ENCODE data around the gene CTLA4.

CTLA4 gene

GRCh38 chr2:203840655-203841205, 26.8 kb upstream of the CTLA4 start:
- H3K4me3 Mint-ChIP-seq: no peak overlapping the region

GRCh38 chr2:203841654-203842053, 25.9 kb upstream of the CTLA4 start:
- no peaks in the 10 kb centered on the region for H3K36me3 Mint-ChIP-seq (ENCODE audit: insufficient read depth)
- peaks cover 0 to 12% of the 10 kb centered on the region in 2 donors for H3K27me3 Mint-ChIP-seq
- ATAC-seq (replicated peaks): no peak
- no peak overlapping the region for H3K27ac Mint-ChIP-seq
- peaks cover 0 to 9% of the 10 kb centered on the region in 2 donors for H3K4me1 Mint-ChIP-seq (ENCODE audit: low read depth in 2 of 2)
- H3K4me3 Mint-ChIP-seq: no peak overlapping the region
- no peak for DNase-seq
- H3K9me3 Mint-ChIP-seq: no peaks in the 10 kb centered on the region

More at GRCh38 chr2:203840655-203841205, 26.8 kb upstream of the CTLA4 start:
- H3K4me1 Mint-ChIP-seq (ENCODE audit: low read depth in 2 of 2): peaks cover 0 to 9% of the 10 kb centered on the region in 2 donors
- no peak for ATAC-seq (replicated peaks)
- no peaks in the 10 kb centered on the region for H3K9me3 Mint-ChIP-seq
- H3K27me3 Mint-ChIP-seq: peaks cover 0 to 12% of the 10 kb centered on the region in 2 donors
- no peak for DNase-seq
- H3K27ac Mint-ChIP-seq: peak overlapping the region in 1 of 2 donors; percentile 7
- no peaks in the 10 kb centered on the region for H3K36me3 Mint-ChIP-seq (ENCODE audit: insufficient read depth)

- no peaks in the 10 kb centered on the region for H3K36me3 Mint-ChIP-seq (ENCODE audit: insufficient read depth)
- H3K27me3 Mint-ChIP-seq: peaks cover 0 to 12% of the 10 kb centered on the region in 2 donors
- H3K4me3 Mint-ChIP-seq: no peak overlapping the region
- peaks cover 0 to 9% of the 10 kb centered on the region in 2 donors for H3K4me1 Mint-ChIP-seq (ENCODE audit: low read depth in 2 of 2)
- no peak overlapping the region for H3K27ac Mint-ChIP-seq
- no peak for ATAC-seq (replicated peaks)
- H3K9me3 Mint-ChIP-seq: no peaks in the 10 kb centered on the region
- DNase-seq: no peak
Observed at GRCh38 chr2:203842373-203842772, 25.2 kb upstream of the CTLA4 start.

GRCh38 chr2:203846490-203847105, 21.0 kb upstream of the CTLA4 start:
- Mint-ChIP-seq H3K36me3 (ENCODE audit: insufficient read depth) (no peaks in the 10 kb centered on the region), H3K27ac (no peak overlapping the region)

GRCh38 chr2:203849010-203849409, 18.6 kb upstream of the CTLA4 start:
- no peak for ATAC-seq (replicated peaks)
- Mint-ChIP-seq H3K27ac (no peak overlapping the region), H3K4me3 (no peak overlapping the region), H3K9me3 (peaks cover 0 to 2% of the 10 kb centered on the region in 2 donors), H3K27me3 (no peaks in the 10 kb centered on the region), H3K4me1 (ENCODE audit: low read depth in 2 of 2) (peaks cover 7 to 16% of the 10 kb centered on the region in 2 donors), H3K36me3 (ENCODE audit: insufficient read depth) (peaks cover 1% of the 10 kb centered on the region)
- no peak for DNase-seq

More at GRCh38 chr2:203846490-203847105, 21.0 kb upstream of the CTLA4 start:
- ATAC-seq (replicated peaks) (no peak), DNase-seq (no peak)
- peaks cover 0 to 2% of the 10 kb centered on the region in 2 donors for H3K4me1 Mint-ChIP-seq (ENCODE audit: low read depth in 2 of 2)
- H3K9me3 Mint-ChIP-seq: peaks cover 0 to 2% of the 10 kb centered on the region in 2 donors
- H3K27me3 Mint-ChIP-seq: no peaks in the 10 kb centered on the region
- no peak overlapping the region for H3K4me3 Mint-ChIP-seq

- Mint-ChIP-seq H3K9me3 (peaks cover 0 to 2% of the 10 kb centered on the region in 2 donors), H3K4me3 (peak overlapping the region in 1 of 2 donors; percentile 62), H3K27ac (peak overlapping the region; percentile 3 to 80), H3K4me1 (ENCODE audit: low read depth in 2 of 2) (peaks cover 10 to 18% of the 10 kb centered on the region in 2 donors), H3K36me3 (ENCODE audit: insufficient read depth) (peaks cover 2% of the 10 kb centered on the region), H3K27me3 (no peaks in the 10 kb centered on the region)
- DNase-seq (no peak), ATAC-seq (replicated peaks) (no peak)
Observed at GRCh38 chr2:203852760-203853159, 14.8 kb upstream of the CTLA4 start.

GRCh38 chr2:203853271-203853670, 14.3 kb upstream of the CTLA4 start:
- Mint-ChIP-seq H3K4me1 (ENCODE audit: low read depth in 2 of 2) (peaks cover 10 to 23% of the 10 kb centered on the region in 2 donors), H3K36me3 (ENCODE audit: insufficient read depth) (peaks cover 2% of the 10 kb centered on the region), H3K4me3 (peak overlapping the region; percentile 31 to 62), H3K27me3 (no peaks in the 10 kb centered on the region), H3K27ac (peak overlapping the region; percentile 3 to 80), H3K9me3 (peaks cover 0 to 2% of the 10 kb centered on the region in 2 donors)
- no peak for DNase-seq
- ATAC-seq (replicated peaks): peak; percentile 31

- H3K9me3 Mint-ChIP-seq: peaks cover 0 to 2% of the 10 kb centered on the region in 2 donors
- H3K27me3 Mint-ChIP-seq: no peaks in the 10 kb centered on the region
- peaks cover 11 to 24% of the 10 kb centered on the region in 2 donors for H3K4me1 Mint-ChIP-seq (ENCODE audit: low read depth in 2 of 2)
- ATAC-seq (replicated peaks) (no peak), DNase-seq (no peak)
- no peak overlapping the region for H3K27ac Mint-ChIP-seq
- peak overlapping the region in 1 of 2 donors; percentile 0 for H3K4me3 Mint-ChIP-seq
- peaks cover 2% of the 10 kb centered on the region for H3K36me3 Mint-ChIP-seq (ENCODE audit: insufficient read depth)
Observed at GRCh38 chr2:203853722-203854121, 13.8 kb upstream of the CTLA4 start.

- Mint-ChIP-seq H3K27me3 (no peaks in the 10 kb centered on the region), H3K27ac (no peak overlapping the region), H3K4me3 (no peak overlapping the region), H3K36me3 (ENCODE audit: insufficient read depth) (peaks cover 2% of the 10 kb centered on the region), H3K9me3 (peaks cover 0 to 2% of the 10 kb centered on the region in 2 donors), H3K4me1 (ENCODE audit: low read depth in 2 of 2) (peaks cover 17 to 36% of the 10 kb centered on the region in 2 donors)
- no peak for ATAC-seq (replicated peaks)
- no peak for DNase-seq
Observed at GRCh38 chr2:203855274-203855673, 12.3 kb upstream of the CTLA4 start.

- H3K4me3 Mint-ChIP-seq: peak overlapping the region in 1 of 2 donors; percentile 24
- H3K4me1 Mint-ChIP-seq (ENCODE audit: low read depth in 2 of 2): peaks cover 17 to 31% of the 10 kb centered on the region in 2 donors
- H3K9me3 Mint-ChIP-seq: no peaks in the 10 kb centered on the region
- no peaks in the 10 kb centered on the region for H3K27me3 Mint-ChIP-seq
- H3K27ac Mint-ChIP-seq: no peak overlapping the region
- H3K36me3 Mint-ChIP-seq (ENCODE audit: insufficient read depth): peaks cover 2% of the 10 kb centered on the region
- no peak for DNase-seq
- ATAC-seq (replicated peaks): no peak
Observed at GRCh38 chr2:203857656-203858055, 9.9 kb upstream of the CTLA4 start.

- DNase-seq: no peak
- Mint-ChIP-seq H3K4me3 (no peak overlapping the region), H3K27me3 (no peaks in the 10 kb centered on the region), H3K27ac (peak overlapping the region in 1 of 2 donors; percentile 15), H3K4me1 (ENCODE audit: low read depth in 2 of 2) (peaks cover 15 to 26% of the 10 kb centered on the region in 2 donors), H3K9me3 (no peaks in the 10 kb centered on the region), H3K36me3 (ENCODE audit: insufficient read depth) (peaks cover 2% of the 10 kb centered on the region)
- peak; percentile 47 for ATAC-seq (replicated peaks)
Observed at GRCh38 chr2:203858176-203858575, 9.4 kb upstream of the CTLA4 start.

GRCh38 chr2:203859030-203859789, 8.4 kb upstream of the CTLA4 start:
- peaks cover 11 to 17% of the 10 kb centered on the region in 2 donors for H3K4me1 Mint-ChIP-seq (ENCODE audit: low read depth in 2 of 2)

GRCh38 chr2:203861197-203861596, 6.4 kb upstream of the CTLA4 start:
- peaks cover 9 to 17% of the 10 kb centered on the region in 2 donors for H3K4me1 Mint-ChIP-seq (ENCODE audit: low read depth in 2 of 2)
- H3K27ac Mint-ChIP-seq: no peak overlapping the region
- no peaks in the 10 kb centered on the region for H3K36me3 Mint-ChIP-seq (ENCODE audit: insufficient read depth)
- ATAC-seq (replicated peaks) (no peak), DNase-seq (no peak)
- H3K4me3 Mint-ChIP-seq: no peak overlapping the region
- H3K9me3 Mint-ChIP-seq: no peaks in the 10 kb centered on the region
- H3K27me3 Mint-ChIP-seq: no peaks in the 10 kb centered on the region

More at GRCh38 chr2:203859030-203859789, 8.4 kb upstream of the CTLA4 start:
- Mint-ChIP-seq H3K36me3 (ENCODE audit: insufficient read depth) (no peaks in the 10 kb centered on the region), H3K9me3 (no peaks in the 10 kb centered on the region), H3K27ac (peak overlapping the region; percentile 15 to 86), H3K27me3 (no peaks in the 10 kb centered on the region), H3K4me3 (peak overlapping the region in 1 of 2 donors; percentile 4)
- ATAC-seq (replicated peaks) (peak; percentile 73), DNase-seq (no peak)

All from effector memory CD8-positive, alpha-beta T cell (primary cell).